Activated CD4-positive, alpha-beta T cell treated with anti-CD3 and anti-CD28 coated beads, Interleukin-2, amount 50 U/mL, for 24 hours (primary cell): ENCODE results near the gene AKR1B15.

Experiments used
- DNase-seq, 2 donors: peaks; one replicate each; pipeline ENCODE4 v3.0.0-alpha.2; 2020; ENCODE audit warnings: low read depth in 1 of 2, low spot score in 1 of 2

AKR1B15 gene

DNA sequence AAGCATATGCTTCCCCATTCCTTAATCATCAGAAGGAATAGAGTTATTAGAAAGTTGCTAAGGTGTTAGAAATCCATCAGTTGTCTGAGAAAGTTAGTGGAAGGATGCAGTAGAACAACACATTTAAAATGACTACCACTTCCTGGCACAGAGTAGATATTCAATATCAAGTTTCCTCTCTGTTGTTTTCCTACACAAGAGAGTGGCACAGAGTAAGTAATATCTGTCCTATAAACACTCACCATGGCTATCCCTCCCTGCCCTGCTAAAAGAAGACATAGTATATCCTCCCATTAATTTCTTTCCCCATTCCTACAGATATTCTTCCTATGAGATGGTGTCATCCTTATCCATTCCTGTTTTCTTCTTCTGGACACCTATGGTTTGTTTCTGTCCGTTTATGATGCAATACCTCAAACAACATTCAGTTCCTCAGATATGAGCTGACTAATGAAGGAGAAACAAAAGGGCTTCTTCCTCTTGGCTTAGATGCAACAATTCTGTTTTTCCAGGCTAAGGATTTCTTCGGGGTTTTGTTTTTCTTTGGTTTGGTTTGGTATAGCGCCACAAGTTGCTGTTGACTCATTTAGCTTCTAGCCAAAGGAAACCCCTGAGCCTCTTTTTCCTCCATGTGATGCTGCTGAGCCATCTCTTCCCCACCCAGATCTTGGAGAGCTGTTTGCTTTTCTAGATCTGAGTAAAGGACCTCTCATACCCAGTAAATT lies 64.9 kb downstream of the AKR1B15 start:
- no peak for DNase-seq

GRCh38 chr7:134616611-134617010 lies 67.7 kb downstream of the AKR1B15 start:
- no peak for DNase-seq

GRCh38 chr7:134618756-134619530 lies 70.0 kb downstream of the AKR1B15 start:
- DNase-seq: no peak

DNA sequence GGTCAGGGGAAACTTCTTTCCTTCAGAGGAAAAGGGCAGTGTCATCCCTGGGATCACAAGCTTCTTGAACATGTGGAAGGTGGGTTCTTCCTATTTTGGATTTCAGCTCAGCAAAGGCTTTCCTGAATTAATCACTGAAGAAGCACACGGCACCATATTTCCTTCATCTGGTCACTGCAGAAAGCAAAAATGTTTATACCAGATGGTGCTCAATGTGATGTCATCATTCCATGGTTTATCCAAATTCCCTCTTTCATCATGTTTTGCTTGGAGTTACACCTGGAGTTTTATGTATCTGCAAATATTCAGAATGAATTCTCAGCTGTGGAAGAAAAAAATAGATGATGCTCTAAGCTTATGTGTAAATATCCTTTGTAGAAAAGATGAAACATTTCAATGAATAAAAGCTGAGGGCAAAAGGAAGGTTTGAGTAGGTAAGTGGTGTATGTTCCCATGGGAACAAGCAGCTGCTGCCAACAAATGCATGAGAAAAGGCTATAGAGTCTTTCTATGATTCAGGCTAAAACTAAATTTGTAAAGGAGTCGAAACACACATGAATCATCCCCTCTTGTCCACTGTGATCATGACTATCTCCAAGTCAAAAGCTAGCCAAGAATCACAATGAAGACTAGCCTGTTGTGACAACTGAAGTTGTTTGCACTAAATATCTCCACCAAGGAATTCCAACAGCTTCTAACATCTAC lies 70.9 kb downstream of the AKR1B15 start:
- DNase-seq: no peak

- DNase-seq: no peak
Observed at GRCh38 chr7:134622303-134622995, 73.5 kb downstream of the AKR1B15 start.

GRCh38 chr7:134623193-134623592 lies 74.3 kb downstream of the AKR1B15 start:
- no peak for DNase-seq

DNA sequence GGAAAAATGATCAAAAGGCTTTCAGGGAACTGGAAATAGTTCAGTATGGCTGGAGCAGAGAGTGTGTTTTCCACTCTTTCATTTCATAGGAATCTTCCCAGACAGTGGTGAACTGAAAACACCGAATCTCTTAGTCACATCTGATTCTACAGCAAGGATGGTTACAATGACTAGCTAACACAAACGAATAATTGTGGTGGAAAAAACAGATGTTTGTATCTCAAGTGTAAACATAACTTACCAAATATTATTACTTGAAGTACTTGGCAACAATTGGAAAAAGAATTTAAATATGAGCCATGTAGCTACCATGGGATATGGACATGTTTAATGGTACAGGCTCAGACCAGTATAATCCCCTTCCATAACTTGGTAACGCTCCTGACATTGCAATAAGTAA lies 76.6 kb downstream of the AKR1B15 start:
- no peak for DNase-seq

DNA sequence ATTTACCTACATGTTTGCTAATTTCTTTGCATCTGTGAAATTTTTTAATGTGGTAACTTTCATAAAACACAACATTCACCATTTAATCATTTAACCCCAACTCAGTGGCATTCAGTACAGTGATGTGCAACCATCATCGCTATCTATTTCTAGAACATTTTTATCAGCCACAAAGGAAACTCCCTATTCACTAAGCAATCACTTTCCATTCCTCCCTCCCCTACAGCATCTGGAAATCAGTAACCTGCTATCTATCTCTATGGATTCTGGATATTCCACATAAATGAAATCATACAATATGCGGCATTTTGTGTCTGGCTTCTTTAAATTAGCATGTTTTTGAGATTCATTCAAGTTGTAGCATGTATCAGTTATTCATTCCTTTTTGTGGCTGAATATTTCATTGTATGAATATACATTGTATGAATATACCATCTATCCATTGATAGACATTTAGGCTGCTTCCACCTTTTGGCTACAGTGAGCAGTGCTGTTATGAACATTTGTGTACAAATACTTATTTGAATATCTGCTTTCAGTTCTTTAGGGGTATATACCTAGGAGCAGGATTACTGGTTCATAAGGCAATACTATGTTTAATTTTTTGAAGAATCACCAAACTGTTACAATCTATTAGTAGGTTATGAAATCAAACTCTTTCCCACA lies 78.3 kb downstream of the AKR1B15 start:
- no peak for DNase-seq

- no peak for DNase-seq
Observed at GRCh38 chr7:134627775-134628153, 78.9 kb downstream of the AKR1B15 start.

- DNase-seq: no peak
Observed at GRCh38 chr7:134629445-134629844, 80.5 kb downstream of the AKR1B15 start.
